GF-D8 (cell line): ENCODE data around the gene ADARB1.

Experiments used
- DNase-seq: peaks from one replicate; lab custom pipeline; 2025; lab: John Stamatoyannopoulos, UW

ADARB1 gene

GRCh38 chr21:45265721-45266517 lies 191.5 kb downstream of the ADARB1 start:
- no peak for DNase-seq

GRCh38 chr21:45266518-45267389 lies 192.4 kb downstream of the ADARB1 start:
- no peak for DNase-seq

- DNase-seq, result no peak
Observed at GRCh38 chr21:45267390-45267760, 193.0 kb downstream of the ADARB1 start.

GRCh38 chr21:45269861-45270260 lies 195.5 kb downstream of the ADARB1 start:
- no peak for DNase-seq

GRCh38 chr21:45270306-45270821 lies 196.0 kb downstream of the ADARB1 start:
- no peak for DNase-seq
